ENCODE data around the gene XPR1.

GRCh38 chr1:180888870-180889269 lies 257.0 kb downstream of the XPR1 start:
- TF ChIP-seq CTCF (IDR thresholded peaks at IDR 0.05) (no peak), POLR2A (IDR thresholded peaks at IDR 0.05) (no peak)
